ENCODE data around the gene OLFML1.

DNA sequence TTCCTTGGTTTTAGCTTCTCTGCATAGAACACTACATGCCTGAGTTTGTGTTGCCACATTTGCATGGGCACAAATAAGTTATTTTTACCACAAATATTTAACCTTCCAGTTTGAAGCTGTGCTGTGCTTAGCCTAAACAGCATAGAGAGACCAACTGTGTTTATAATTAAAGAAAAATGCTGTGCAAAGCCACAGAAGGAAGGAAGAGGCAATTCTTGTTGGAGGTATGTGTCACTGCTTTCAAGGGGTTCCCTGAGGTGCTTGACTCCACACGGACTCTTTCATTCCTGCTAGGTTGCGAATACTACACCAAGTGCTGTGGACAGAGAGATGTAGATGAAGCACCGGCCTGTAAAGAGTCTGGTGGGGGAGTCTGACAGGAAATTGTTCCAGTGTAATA, 47.6 kb upstream of the OLFML1 start:
- TF ChIP-seq CTCF (conservative IDR thresholded peaks at IDR 0.05) (no peak), ZFX (IDR thresholded peaks at IDR 0.05) (no peak)

Data from C4-2B (cell line).